ENCODE measurements around the gene SARS1. TPM values are rescaled to one million over a fixed set of nuclear protein-coding genes. Genes with fewer than 3 reads are reported as not detected.

Gene SARS1
- total and polyA plus RNA-seq, 2 of the 8 experiments (the other 6 are each of a cell fraction or from before 2014, with no cell fraction given) = 83.1 to 146 TPM

DNA sequence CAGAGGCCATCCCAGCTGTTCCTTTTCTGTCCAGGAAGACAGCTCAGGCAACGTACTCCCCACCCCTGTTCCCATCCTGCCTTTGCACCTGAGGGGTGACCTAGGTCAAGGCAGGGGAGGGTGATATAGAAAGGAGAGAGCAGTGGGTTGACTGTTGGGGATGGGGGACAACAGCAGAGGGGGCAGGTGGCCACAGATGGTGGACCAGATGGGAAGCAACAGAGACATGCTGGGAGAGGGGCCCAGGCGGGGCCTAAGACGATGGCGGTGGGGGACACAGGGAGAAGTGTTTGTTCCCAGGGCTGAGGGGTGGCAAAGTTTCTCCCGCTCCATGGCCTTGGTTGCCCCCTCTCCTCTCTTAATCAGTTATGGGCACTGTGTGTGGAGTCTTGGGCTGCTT lies 42.0 kb downstream of the SARS1 start:
- Histone ChIP-seq H3K79me2 (ENCODE audit: control insufficient read depth in 1 of 2, insufficient read depth in 2 of 2, low read length in 2 of 2) (peaks cover 0 to 33% of the 10 kb centered on the region in 2 experiments; a peak in 1 of 4 replicates), H3K9me3 (ENCODE audit: insufficient read depth in 2 of 2, low read depth in 1 of 2, low read length in 1 of 2) (no peaks in the 10 kb centered on the region; a peak in 2 of 4 replicates), H3K27ac (ENCODE audit: low read depth, low read length) (0 out of 2 replicates have a peak overlapping the region, but pooled peaks have one; percentile 14), H3K23me2 (ENCODE audit: low read depth, low read length) (no peaks in the 10 kb centered on the region; the same call in 1 of the 2 replicates), H3K4me3 (ENCODE audit: extremely low read depth in 1 of 4, insufficient read depth in 2 of 4, low read depth in 3 of 4, low read length in 4 of 4) (0 out of 8 replicates have a peak overlapping the region, but pooled peaks of 1 of the 4 experiments have one; percentile 22), H2BK5ac (ENCODE audit: low read depth, low read length) (0 out of 2 replicates have a peak overlapping the region, but pooled peaks have one; percentile 40), H3K9ac (replicated peaks in 1 of 4; ENCODE audit: extremely low read depth in 1 of 4, low read depth in 3 of 4, low read length in 3 of 4) (peak overlapping the region in 2 of 4 experiments; percentile 14 to 41; a peak in 3 of 7 replicates), H3K27me3 (replicated peaks in 1 of 4; ENCODE audit: control insufficient read depth in 3 of 4, extremely low read depth in 1 of 4, insufficient read depth in 3 of 4, low read length in 3 of 4) (peaks cover 0 to 2% (median 1%) of the 10 kb centered on the region in 4 experiments; a peak in 4 of 7 replicates), H3K4me1 (replicated peaks in 1 of 4; ENCODE audit: control insufficient read depth in 3 of 4, insufficient read depth in 4 of 4, low read length in 3 of 4) (peaks cover 5 to 37% (median 28%) of the 10 kb centered on the region in 4 experiments), H3K56ac (replicated peaks; ENCODE audit: insufficient read length, low read depth, low read length) (no peak overlapping the region), H3K18ac (ENCODE audit: extremely low read depth, low read length) (peak overlapping the region; percentile 81; the same call in 1 of the 2 replicates), H4K91ac (replicated peaks; ENCODE audit: insufficient read length, low read length) (peak overlapping the region; percentile 50), H4K20me1 (replicated peaks in 1 of 2; ENCODE audit: control insufficient read depth in 1 of 2, insufficient read depth in 2 of 2, low read length in 2 of 2) (peaks cover under 1 to 6% of the 10 kb centered on the region in 2 experiments), H3K14ac (ENCODE audit: insufficient read length) (no peak overlapping the region), H3K79me1 (ENCODE audit: low read depth, low read length) (peaks cover 13% of the 10 kb centered on the region; the same call in 1 of the 2 replicates), H4K8ac (ENCODE audit: extremely low read depth, insufficient read depth, low read length) (peak overlapping the region; percentile 77; the same call in 1 of the 2 replicates), H3K4me2 (ENCODE audit: insufficient read depth in 1 of 2, low read depth in 2 of 2, low read length in 2 of 2) (peak overlapping the region; percentile 44 to 47; a peak in 3 of 4 replicates), H3K23ac (ENCODE audit: insufficient read length) (no peak overlapping the region), H2BK120ac (replicated peaks; ENCODE audit: low read depth, low read length) (no peak overlapping the region), H4K5ac (ENCODE audit: insufficient read length, low read depth, low read length) (peak overlapping the region; percentile 1), H2BK12ac (ENCODE audit: low read depth, low read length) (0 out of 2 replicates have a peak overlapping the region, but pooled peaks have one; percentile 68), H2AK5ac (ENCODE audit: low read depth, low read length) (peak overlapping the region; percentile 66), H3K36me3 (ENCODE audit: control insufficient read depth in 2 of 4, insufficient read depth in 4 of 4, low read length in 3 of 4) (peaks cover 0 to 11% (median 4%) of the 10 kb centered on the region in 4 experiments; a peak in 5 of 8 replicates), H2BK15ac (ENCODE audit: low read length) (peak overlapping the region; percentile 40; the same call in 1 of the 2 replicates), H3K4ac (replicated peaks; ENCODE audit: insufficient read length, low read depth, low read length) (peak overlapping the region; percentile 73), H2BK20ac (ENCODE audit: low read length) (peak overlapping the region; percentile 40), H2AFZ (ENCODE audit: low read length) (no peak overlapping the region)
- 97% methylated on average over 5 of the region's 5 CpGs; no CpG with 5 or more reads in 1 of the 2 experiments for WGBS, 2 experiments (ENCODE audit: extremely low coverage in 1 of 2, insufficient coverage in 1 of 2, insufficient read length in 1 of 2, insufficient replicate concordance in 2 of 2, low coverage in 1 of 2, low lambda C conversion rate in 2 of 2, missing lambda C conversion rate in 1 of 2)
- CTCF ChIA-PET (ENCODE audit: partially characterized antibody) = interaction anchor here (1.0 to 28.7 kb wide), 9 partner anchors 9 to 146 kb away, joined by 3 to 651 read pairs (median 12); partner anchors contain the start of genes SARS1 and SORT1
- POLR2A ChIA-PET (ENCODE audit: partially characterized antibody) = interaction anchor here (0.6 to 12.2 kb wide), 5 partner anchors 9 to 60 kb away, joined by 3 to 252 read pairs (median 9); partner anchors contain the start of gene SARS1
- DNase-seq (ENCODE audit: low read depth in 1 of 2, low spot score in 2 of 2) (no peak), FAIRE-seq (no peak)
- TF ChIP-seq, protein P1, sequence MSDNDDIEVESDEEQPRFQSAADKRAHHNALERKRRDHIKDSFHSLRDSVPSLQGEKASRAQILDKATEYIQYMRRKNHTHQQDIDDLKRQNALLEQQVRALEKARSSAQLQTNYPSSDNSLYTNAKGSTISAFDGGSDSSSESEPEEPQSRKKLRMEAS (IDR thresholded peaks at IDR 0.05) = no peak
- TF ChIP-seq MAFK (IDR thresholded peaks at IDR 0.05; ENCODE audit: low read depth, low read length) = no peak
